DND-41 (cell line): ENCODE results near the gene ACSL5.

Source experiments
- ATAC-seq: fragments of 200-7000 bp; cut with Tn5 transposase; 3 replicates; pipeline ENCODE4 v1.9.1; 2021; ENCODE audit warnings: low read depth; ENCODE audit not compliant: insufficient read depth
- DNase-seq: peaks from one replicate; pipeline ENCODE4 v3.0.0-alpha.2; 2020
- H2AFZ ChIP-seq: 2 replicates; pipeline ENCODE4 v1.6.0; 2012; ENCODE audit warnings: low read depth, low read length
- H3K27ac ChIP-seq: 2 replicates; pipeline ENCODE4 v1.5.1; 2012; ENCODE audit warnings: low read length, inconsistent platforms
- H3K27me3 ChIP-seq: fragments of 200-600 bp; sonication (generic); 2 replicates; pipeline ENCODE4 v1.6.0; 2012; ENCODE audit warnings: low read length, mild to moderate bottlenecking, inconsistent platforms; ENCODE audit not compliant: insufficient read depth, poor library complexity
- H3K36me3 ChIP-seq: 2 replicates; pipeline ENCODE4 v1.5.1; 2012; ENCODE audit warnings: low read length, inconsistent platforms; ENCODE audit not compliant: insufficient read depth
- H3K4me1 ChIP-seq: 2 replicates; pipeline ENCODE4 v1.5.1; 2012; ENCODE audit warnings: mild to moderate bottlenecking, low read length; ENCODE audit not compliant: insufficient read depth
- H3K4me2 ChIP-seq: 2 replicates; pipeline ENCODE4 v1.6.0; 2012; ENCODE audit warnings: mild to moderate bottlenecking, moderate library complexity, low read length, inconsistent platforms; ENCODE audit not compliant: insufficient read depth
- H3K4me3 ChIP-seq, 2 experiments: fragments of 200-600 bp in 1 of 2; shearing (Covaris generic) in 1 of 2; 2 replicates each; pipeline ENCODE4 v1.5.1; 2012 to 2016; ENCODE audit warnings: inconsistent platforms in 2 of 2, low read length in 2 of 2, mild to moderate bottlenecking in 2 of 2, low read depth in 1 of 2, moderate library complexity in 1 of 2
- H3K79me2 ChIP-seq: 2 replicates; pipeline ENCODE4 v1.6.0; 2012; ENCODE audit warnings: low read length, inconsistent platforms; ENCODE audit not compliant: insufficient read depth
- H3K9ac ChIP-seq: 2 replicates; pipeline ENCODE4 v1.6.0; 2012; ENCODE audit warnings: low read depth, mild to moderate bottlenecking, inconsistent platforms, low read length, moderate library complexity
- H3K9me3 ChIP-seq: 2 replicates; pipeline ENCODE4 v1.5.1; 2012; ENCODE audit warnings: low read length, moderate library complexity, mild to moderate bottlenecking, inconsistent platforms; ENCODE audit not compliant: insufficient read depth, severe bottlenecking
- H4K20me1 ChIP-seq: 2 replicates; pipeline ENCODE4 v1.6.0; 2012; ENCODE audit warnings: low read length; ENCODE audit not compliant: insufficient read depth
- EZH2 ChIP-seq: IDR thresholded peaks from 3 replicates; pipeline ENCODE4 v1.6.1; 2012; ENCODE audit warnings: borderline replicate concordance, low read depth, mild to moderate bottlenecking, moderate library complexity, low read length, inconsistent platforms; ENCODE audit not compliant: severe bottlenecking
- TF ChIP-seq, protein P1 (sequence below): IDR thresholded peaks from 2 replicates; pipeline ENCODE4 v1.5.1; 2012; ENCODE audit warnings: borderline replicate concordance, low read length, moderate library complexity, mild to moderate bottlenecking; ENCODE audit not compliant: poor library complexity, severe bottlenecking; ENCODE audit errors: extremely low read depth

ACSL5 gene

DNA sequence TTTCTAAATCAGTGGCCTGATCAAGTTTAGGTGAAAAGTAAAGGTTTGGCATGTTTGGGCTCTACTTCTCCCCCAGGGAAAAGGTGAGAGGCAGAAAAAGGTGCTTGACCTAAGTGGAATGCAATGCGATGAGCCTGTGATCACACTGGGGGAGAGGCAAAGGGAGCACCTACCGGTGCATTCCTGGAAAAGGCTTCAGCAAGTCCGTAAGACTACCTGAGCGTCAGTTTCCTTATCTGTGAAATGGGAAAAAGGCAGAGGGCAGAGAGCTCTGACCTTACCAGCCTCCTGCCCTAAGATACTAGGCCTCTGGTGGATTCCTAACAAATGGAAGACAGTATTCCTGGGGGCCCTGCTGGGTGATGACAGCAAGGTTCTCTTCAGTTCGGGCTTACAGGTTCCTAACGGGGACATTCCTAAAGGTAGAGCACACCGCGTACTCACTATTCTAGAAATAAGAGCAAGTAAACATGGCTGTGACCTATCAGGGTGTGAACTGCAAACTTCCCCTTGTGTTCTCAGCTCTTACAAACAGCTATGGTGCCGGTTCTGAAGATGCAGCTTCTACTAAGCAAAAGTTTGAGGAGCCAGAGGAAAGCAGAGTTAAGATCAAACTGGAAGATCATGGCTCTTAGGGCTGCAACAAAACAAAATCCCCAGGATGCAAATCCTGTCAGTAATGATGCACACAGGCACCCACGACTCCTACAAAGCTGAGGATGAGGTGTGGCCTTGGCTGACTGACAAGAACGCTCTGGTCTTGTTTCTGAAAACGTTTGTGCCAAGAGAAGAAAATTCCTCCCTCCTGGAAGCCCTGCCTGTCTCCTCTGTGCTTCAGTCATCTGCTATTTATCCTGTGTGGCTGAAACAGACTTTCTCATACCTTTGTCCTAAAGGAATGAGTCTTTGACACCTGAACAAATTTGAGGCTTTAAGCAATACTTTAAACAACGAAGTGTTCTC, 13.3 kb upstream of the ACSL5 start:
- H2AFZ ChIP-seq = no peak overlapping the region
- H3K36me3 ChIP-seq = no peaks in the 10 kb centered on the region
- no peak overlapping the region for H3K4me3 ChIP-seq
- H3K9ac ChIP-seq = no peak overlapping the region
- no peak for DNase-seq
- H3K4me2 ChIP-seq = no peak overlapping the region
- H3K27me3 ChIP-seq = peaks cover 16% of the 10 kb centered on the region
- H3K4me1 ChIP-seq = no peaks in the 10 kb centered on the region
- H3K79me2 ChIP-seq = no peaks in the 10 kb centered on the region
- no peak overlapping the region for H3K27ac ChIP-seq
- ATAC-seq = no peak
- no peaks in the 10 kb centered on the region for H3K9me3 ChIP-seq
- no peaks in the 10 kb centered on the region for H4K20me1 ChIP-seq
- TF ChIP-seq, protein P1, sequence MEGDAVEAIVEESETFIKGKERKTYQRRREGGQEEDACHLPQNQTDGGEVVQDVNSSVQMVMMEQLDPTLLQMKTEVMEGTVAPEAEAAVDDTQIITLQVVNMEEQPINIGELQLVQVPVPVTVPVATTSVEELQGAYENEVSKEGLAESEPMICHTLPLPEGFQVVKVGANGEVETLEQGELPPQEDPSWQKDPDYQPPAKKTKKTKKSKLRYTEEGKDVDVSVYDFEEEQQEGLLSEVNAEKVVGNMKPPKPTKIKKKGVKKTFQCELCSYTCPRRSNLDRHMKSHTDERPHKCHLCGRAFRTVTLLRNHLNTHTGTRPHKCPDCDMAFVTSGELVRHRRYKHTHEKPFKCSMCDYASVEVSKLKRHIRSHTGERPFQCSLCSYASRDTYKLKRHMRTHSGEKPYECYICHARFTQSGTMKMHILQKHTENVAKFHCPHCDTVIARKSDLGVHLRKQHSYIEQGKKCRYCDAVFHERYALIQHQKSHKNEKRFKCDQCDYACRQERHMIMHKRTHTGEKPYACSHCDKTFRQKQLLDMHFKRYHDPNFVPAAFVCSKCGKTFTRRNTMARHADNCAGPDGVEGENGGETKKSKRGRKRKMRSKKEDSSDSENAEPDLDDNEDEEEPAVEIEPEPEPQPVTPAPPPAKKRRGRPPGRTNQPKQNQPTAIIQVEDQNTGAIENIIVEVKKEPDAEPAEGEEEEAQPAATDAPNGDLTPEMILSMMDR = no peak
- no peak for TF ChIP-seq EZH2

DNA sequence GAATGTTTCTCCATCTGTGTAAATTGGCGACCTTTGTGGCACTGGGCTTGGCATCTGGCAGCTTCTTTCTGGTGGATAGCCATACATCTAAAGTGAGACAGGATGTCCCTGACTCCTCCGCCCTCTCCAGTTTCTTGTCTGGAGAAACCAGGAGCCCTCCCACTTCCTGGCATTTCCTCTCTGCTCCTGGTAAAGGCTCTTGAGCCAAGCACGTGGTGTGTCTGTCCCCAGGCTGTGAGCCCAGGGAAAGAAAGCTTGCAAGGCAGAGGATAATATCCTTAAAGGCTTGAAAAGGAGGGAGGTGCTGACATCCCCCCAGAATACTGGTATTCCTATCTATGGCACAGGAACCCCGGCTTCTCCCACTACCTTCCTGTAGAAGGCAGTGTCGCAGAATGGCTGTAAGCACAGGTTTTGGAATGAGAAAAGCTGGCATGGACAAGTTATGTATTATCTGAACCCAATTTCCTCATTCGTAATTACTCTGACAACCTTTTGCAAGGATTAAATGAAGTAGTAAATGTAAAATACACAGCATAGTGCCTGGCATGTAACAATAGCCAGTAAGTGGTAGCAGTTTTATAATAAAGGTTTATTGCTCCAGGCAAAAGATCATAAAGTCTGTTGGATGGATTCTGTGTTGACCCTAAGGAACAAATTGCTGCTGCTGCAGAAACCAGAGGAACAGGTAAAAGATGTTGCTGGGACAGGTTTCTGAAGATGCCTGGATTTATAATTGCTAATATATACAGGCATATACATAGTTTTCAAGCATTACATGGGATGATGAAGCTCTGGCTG, 11.8 kb upstream of the ACSL5 start:
- no peak for DNase-seq
- no peaks in the 10 kb centered on the region for H3K4me1 ChIP-seq

DNA sequence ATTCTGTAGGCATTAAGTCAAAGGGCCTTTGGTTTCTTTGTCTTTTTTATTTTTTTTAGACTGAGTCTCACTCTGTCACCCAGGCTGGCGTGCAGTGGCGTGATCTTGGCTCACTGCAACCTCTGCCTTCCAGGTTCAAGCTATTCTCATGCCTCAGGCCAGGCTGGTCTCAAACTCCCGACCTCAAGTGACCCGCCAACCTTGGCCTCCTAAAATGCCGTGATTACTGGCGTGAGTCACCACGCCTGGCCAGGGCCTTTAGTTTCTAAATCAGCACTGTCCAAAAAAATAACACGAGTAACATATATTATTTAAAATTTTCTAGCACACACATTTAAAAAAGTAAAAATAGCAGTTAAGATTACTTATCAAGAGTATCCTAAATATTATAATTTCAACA, 11.1 kb upstream of the ACSL5 start:
- TF ChIP-seq, protein P1 = no peak
- no peak for TF ChIP-seq EZH2
- ATAC-seq = no peak
- H3K4me2 ChIP-seq = no peak overlapping the region
- no peaks in the 10 kb centered on the region for H3K9me3 ChIP-seq
- peaks cover 16% of the 10 kb centered on the region for H3K27me3 ChIP-seq
- no peaks in the 10 kb centered on the region for H3K79me2 ChIP-seq
- no peaks in the 10 kb centered on the region for H3K4me1 ChIP-seq
- DNase-seq = no peak
- no peaks in the 10 kb centered on the region for H3K36me3 ChIP-seq
- no peak overlapping the region for H2AFZ ChIP-seq
- no peak overlapping the region for H3K4me3 ChIP-seq
- no peaks in the 10 kb centered on the region for H4K20me1 ChIP-seq
- no peak overlapping the region for H3K9ac ChIP-seq
- no peak overlapping the region for H3K27ac ChIP-seq

More for the DNA sequence above, 11.8 kb upstream of the ACSL5 start:
- Histone ChIP-seq H3K9me3 (no peaks in the 10 kb centered on the region), H3K27me3 (peaks cover 16% of the 10 kb centered on the region), H3K27ac (no peak overlapping the region), H4K20me1 (no peaks in the 10 kb centered on the region), H2AFZ (no peak overlapping the region), H3K9ac (no peak overlapping the region), H3K36me3 (no peaks in the 10 kb centered on the region), H3K4me2 (no peak overlapping the region), H3K4me3 (no peak overlapping the region), H3K79me2 (no peaks in the 10 kb centered on the region)
- no peak for ATAC-seq
- TF ChIP-seq EZH2 = no peak
- TF ChIP-seq, protein P1 = no peak
